Measurements from ENCODE around the gene TBC1D1.

TBC1D1 gene

GRCh38 chr4:38044060-38044459, 153.2 kb downstream of the TBC1D1 start:
- TF ChIP-seq ZNF10 (tag by site-specific recombination; IDR thresholded peaks at IDR 0.05) (0 out of 2 replicates have a peak, but pooled peaks have one; percentile 50), SCRT1 (tag by site-specific recombination; IDR thresholded peaks at IDR 0.05; ENCODE audit: borderline replicate concordance) (no peak)
- H3K9me3 ChIP-seq (ENCODE audit: control insufficient read depth, insufficient read depth, low read depth, low read length), result no peaks in the 10 kb centered on the region
- H3K27ac ChIP-seq (ENCODE audit: extremely low read depth, low read depth, low read length), result no peak overlapping the region
- H3K4me3 ChIP-seq (ENCODE audit: low read depth, low read length), result no peak overlapping the region
- peaks cover 0 to 29% of the 10 kb centered on the region in 2 experiments; a peak in 1 of 3 replicates for H3K36me3 ChIP-seq (ENCODE audit: control insufficient read depth in 2 of 2, insufficient read depth in 1 of 2, low read length in 2 of 2)
- no peaks in the 10 kb centered on the region; the same call in 1 of the 2 replicates for H3K4me1 ChIP-seq (ENCODE audit: control insufficient read depth, insufficient read depth, low read length)
- ChIA-PET POLR2A (interaction anchor here (0.6 kb wide), 1 partner anchor 330 kb away, joined by 3 read pairs; no protein-coding TSS in a partner anchor), CTCF (interaction anchor here (0.6 kb wide), 1 partner anchor 322 kb away, joined by 3 read pairs; no protein-coding TSS in a partner anchor)

DNA sequence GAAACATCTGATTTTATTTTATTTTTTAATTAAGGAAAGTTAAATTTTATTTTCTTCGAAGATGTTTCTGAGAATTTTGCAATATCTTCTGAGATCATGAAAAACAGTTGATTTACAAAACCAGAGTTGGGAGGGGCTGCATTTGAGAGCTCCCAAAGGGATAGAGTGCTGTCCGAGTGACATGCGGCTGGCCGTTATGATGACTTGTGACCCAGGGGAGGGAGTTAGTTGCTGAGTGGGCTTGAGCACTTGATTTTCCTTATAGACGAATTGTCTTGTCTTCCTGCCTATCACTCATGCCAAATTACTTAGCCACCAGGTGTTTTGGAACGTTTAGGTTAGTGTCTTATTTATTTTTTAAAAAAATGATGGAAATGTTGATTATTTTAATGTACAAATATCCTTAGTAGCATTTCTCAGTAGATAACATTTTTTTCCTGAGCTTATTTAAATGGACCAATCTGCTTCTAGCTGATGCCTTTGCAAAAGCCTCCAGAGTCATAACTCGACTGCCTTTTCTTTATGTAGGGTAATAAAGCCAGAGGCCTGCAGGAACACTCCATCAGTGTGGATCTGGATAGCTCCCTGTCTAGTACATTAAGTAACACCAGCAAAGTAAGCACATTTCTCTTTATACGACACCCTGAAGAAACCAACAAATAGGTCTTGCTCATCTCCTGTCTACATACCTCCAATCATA, 154.6 kb downstream of the TBC1D1 start:
- CTCF ChIA-PET, result no interaction called here
- H3K36me3 ChIP-seq (ENCODE audit: control insufficient read depth in 2 of 2, insufficient read depth in 1 of 2, low read length in 2 of 2), result peaks cover 0 to 42% of the 10 kb centered on the region in 2 experiments; a peak in 1 of 3 replicates
- POLR2A ChIA-PET, result no interaction called here

More for the DNA sequence above, 154.6 kb downstream of the TBC1D1 start:
- no peaks in the 10 kb centered on the region; the same call in 1 of the 2 replicates for H3K4me1 ChIP-seq (ENCODE audit: control insufficient read depth, insufficient read depth, low read length)
- no peak overlapping the region for H3K27ac ChIP-seq (ENCODE audit: extremely low read depth, low read depth, low read length)
- TF ChIP-seq ZBTB8A (tag by site-specific recombination; IDR thresholded peaks at IDR 0.05), result no peak
- no peak for TF ChIP-seq ZNF629 (tag by site-specific recombination; IDR thresholded peaks at IDR 0.05)
- TF ChIP-seq, protein P1, sequence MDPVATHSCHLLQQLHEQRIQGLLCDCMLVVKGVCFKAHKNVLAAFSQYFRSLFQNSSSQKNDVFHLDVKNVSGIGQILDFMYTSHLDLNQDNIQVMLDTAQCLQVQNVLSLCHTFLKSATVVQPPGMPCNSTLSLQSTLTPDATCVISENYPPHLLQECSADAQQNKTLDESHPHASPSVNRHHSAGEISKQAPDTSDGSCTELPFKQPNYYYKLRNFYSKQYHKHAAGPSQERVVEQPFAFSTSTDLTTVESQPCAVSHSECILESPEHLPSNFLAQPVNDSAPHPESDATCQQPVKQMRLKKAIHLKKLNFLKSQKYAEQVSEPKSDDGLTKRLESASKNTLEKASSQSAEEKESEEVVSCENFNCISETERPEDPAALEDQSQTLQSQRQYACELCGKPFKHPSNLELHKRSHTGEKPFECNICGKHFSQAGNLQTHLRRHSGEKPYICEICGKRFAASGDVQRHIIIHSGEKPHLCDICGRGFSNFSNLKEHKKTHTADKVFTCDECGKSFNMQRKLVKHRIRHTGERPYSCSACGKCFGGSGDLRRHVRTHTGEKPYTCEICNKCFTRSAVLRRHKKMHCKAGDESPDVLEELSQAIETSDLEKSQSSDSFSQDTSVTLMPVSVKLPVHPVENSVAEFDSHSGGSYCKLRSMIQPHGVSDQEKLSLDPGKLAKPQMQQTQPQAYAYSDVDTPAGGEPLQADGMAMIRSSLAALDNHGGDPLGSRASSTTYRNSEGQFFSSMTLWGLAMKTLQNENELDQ (tag by site-specific recombination; IDR thresholded peaks at IDR 0.05; ENCODE audit: low read depth), result no peak
- no peak for TF ChIP-seq ZNF473 (tag by site-specific recombination; IDR thresholded peaks at IDR 0.05)
- TF ChIP-seq ZNF155 (tag by site-specific recombination; IDR thresholded peaks at IDR 0.05), result no peak
- no peak for TF ChIP-seq GLI4 (tag by site-specific recombination; IDR thresholded peaks at IDR 0.05)
- no peak for TF ChIP-seq ZNF48 (tag by site-specific recombination; IDR thresholded peaks at IDR 0.05)
- no peak for TF ChIP-seq KLF10 (tag by site-specific recombination; IDR thresholded peaks at IDR 0.05)
- TF ChIP-seq ZNF302 (tag by site-specific recombination; IDR thresholded peaks at IDR 0.05; ENCODE audit: low read depth), result no peak
- TF ChIP-seq, protein P2, sequence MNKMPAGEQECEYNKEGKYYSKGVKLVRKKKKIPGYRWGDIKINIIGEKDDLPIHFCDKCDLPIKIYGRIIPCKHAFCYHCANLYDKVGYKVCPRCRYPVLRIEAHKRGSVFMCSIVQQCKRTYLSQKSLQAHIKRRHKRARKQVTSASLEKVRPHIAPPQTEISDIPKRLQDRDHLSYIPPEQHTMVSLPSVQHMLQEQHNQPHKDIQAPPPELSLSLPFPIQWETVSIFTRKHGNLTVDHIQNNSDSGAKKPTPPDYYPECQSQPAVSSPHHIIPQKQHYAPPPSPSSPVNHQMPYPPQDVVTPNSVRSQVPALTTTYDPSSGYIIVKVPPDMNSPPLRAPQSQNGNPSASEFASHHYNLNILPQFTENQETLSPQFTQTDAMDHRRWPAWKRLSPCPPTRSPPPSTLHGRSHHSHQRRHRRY (tag by site-specific recombination; IDR thresholded peaks at IDR 0.05), result no peak
- no peak for TF ChIP-seq KLF17 (tag by site-specific recombination; IDR thresholded peaks at IDR 0.05)
- no peak for TF ChIP-seq ZNF248 (tag by site-specific recombination; IDR thresholded peaks at IDR 0.05)
- no peak for TF ChIP-seq ZNF704 (tag by site-specific recombination; IDR thresholded peaks at IDR 0.05)
- TF ChIP-seq BCL6B (tag by site-specific recombination; IDR thresholded peaks at IDR 0.05), result no peak
- no peak for TF ChIP-seq ZNF138 (tag by site-specific recombination; IDR thresholded peaks at IDR 0.05; ENCODE audit: borderline replicate concordance)
- TF ChIP-seq ZNF596 (tag by site-specific recombination; IDR thresholded peaks at IDR 0.05), result no peak
- TF ChIP-seq ZXDB (tag by site-specific recombination; IDR thresholded peaks at IDR 0.05), result no peak
- no peak for TF ChIP-seq ZNF112 (tag by site-specific recombination; IDR thresholded peaks at IDR 0.05)
- no peak overlapping the region for H3K4me3 ChIP-seq (ENCODE audit: low read depth, low read length)
- H3K9me3 ChIP-seq (ENCODE audit: control insufficient read depth, insufficient read depth, low read depth, low read length), result no peaks in the 10 kb centered on the region
